Fibroblast of villous mesenchyme (primary cell): Measurements from ENCODE around the gene SSH3. TPM values are rescaled to one million over a fixed set of nuclear protein-coding genes. Genes with fewer than 3 reads are reported as not detected.

ENCODE experiments used
- DNase-seq: peaks from one replicate; pipeline ENCODE4 v3.0.0-alpha.2; 2010; ENCODE audit warnings: low read depth
- H3K4me3 ChIP-seq: 2 replicates; pipeline ENCODE4 v1.5.1; 2011; ENCODE audit warnings: low read depth, mild to moderate bottlenecking, low read length
- total RNA-seq: library from RNA; depleted of rRNA; stranded (reverse); fragments of >200 nt; gene quantifications from 2 replicates; pipeline ENCODE4 v1.2.3, GENCODE V29; 2012
- TF ChIP-seq, protein P1 (sequence below): IDR thresholded peaks from 2 replicates; pipeline ENCODE4 v1.5.1; 2012; ENCODE audit warnings: low read depth, mild to moderate bottlenecking, low read length; ENCODE audit not compliant: insufficient read depth

Gene SSH3
- total RNA-seq, 1 donor, result 21.2 TPM

DNA sequence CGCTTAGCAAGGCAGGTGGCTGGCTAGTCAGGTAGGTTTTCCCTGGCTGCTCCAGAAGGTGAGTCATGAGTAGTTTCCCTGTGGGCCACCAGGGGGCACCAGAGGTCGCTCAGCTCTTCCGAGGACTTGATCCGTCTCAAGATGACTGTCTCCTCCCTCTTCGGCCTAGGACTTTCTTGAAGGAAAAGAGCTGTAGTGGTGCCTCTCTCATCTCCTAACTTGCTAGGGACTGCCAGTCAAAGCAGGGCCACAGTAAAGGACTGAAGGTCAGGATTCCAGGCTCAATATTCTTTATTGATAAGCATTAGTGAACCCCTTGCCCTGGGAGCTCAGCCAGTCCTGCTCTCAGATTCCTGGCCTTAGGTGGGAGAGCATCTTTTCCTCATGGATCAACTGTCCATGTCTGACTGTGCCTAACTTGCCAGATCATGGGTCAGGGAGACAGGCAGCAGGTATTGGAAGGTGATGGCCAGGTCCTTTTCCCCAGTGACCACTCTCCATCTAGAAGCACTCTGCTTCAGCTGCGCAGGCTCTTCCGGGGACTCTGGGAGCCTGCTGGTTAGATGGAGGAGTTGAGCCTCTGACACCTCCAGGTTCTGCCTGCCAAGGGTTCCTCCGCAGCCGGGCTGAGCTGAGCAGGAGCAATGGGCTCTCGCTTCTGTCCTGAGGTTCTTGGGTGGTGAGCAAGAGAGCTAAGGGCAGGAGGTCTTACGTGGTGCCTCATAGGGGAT lies 48.1 kb downstream of the SSH3 start:
- TF ChIP-seq, protein P1, sequence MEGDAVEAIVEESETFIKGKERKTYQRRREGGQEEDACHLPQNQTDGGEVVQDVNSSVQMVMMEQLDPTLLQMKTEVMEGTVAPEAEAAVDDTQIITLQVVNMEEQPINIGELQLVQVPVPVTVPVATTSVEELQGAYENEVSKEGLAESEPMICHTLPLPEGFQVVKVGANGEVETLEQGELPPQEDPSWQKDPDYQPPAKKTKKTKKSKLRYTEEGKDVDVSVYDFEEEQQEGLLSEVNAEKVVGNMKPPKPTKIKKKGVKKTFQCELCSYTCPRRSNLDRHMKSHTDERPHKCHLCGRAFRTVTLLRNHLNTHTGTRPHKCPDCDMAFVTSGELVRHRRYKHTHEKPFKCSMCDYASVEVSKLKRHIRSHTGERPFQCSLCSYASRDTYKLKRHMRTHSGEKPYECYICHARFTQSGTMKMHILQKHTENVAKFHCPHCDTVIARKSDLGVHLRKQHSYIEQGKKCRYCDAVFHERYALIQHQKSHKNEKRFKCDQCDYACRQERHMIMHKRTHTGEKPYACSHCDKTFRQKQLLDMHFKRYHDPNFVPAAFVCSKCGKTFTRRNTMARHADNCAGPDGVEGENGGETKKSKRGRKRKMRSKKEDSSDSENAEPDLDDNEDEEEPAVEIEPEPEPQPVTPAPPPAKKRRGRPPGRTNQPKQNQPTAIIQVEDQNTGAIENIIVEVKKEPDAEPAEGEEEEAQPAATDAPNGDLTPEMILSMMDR, result peak; percentile 91
- peak overlapping the region; percentile 23 for H3K4me3 ChIP-seq
- peak; percentile 83 for DNase-seq

DNA sequence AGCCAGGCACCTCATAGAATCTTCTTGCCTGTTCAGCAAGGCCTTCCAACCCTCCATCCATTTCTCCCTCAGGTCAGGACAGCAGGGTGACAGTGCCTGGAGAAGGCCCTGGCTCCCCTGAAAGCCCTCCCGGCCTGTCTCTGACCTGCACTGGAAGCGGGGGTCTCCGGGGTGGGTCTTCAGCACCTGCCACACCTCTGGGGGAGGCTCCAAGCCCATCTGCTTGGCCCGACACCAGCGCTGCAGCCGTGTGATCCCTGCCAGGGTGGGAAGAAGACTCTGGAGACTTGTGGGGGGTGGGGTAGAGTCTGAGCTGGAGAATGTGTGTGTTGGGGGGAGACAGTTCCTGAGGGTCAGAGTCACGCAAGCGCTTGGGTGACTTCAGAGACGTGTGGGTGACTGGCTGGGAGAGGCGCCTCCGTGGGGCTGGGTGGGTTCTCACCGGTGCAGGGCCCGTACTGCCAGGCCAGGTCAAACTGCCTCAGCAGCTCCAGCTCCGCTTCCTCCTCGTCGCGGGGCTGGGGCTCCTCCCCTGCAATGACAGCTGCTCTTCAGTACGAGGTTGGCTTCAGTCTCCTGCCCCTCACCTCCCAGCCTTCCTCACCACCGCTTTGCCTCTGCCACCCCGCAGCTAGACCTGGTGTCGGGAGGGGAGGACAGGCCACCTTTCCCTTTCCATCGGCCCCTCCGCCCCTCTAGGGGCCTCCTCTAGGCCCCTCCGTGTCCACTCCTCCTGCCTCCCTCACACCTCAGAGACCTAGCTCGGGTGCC lies 49.4 kb downstream of the SSH3 start:
- TF ChIP-seq, protein P1, result no peak
- DNase-seq, result no peak
- H3K4me3 ChIP-seq, result peak overlapping the region; percentile 90

DNA sequence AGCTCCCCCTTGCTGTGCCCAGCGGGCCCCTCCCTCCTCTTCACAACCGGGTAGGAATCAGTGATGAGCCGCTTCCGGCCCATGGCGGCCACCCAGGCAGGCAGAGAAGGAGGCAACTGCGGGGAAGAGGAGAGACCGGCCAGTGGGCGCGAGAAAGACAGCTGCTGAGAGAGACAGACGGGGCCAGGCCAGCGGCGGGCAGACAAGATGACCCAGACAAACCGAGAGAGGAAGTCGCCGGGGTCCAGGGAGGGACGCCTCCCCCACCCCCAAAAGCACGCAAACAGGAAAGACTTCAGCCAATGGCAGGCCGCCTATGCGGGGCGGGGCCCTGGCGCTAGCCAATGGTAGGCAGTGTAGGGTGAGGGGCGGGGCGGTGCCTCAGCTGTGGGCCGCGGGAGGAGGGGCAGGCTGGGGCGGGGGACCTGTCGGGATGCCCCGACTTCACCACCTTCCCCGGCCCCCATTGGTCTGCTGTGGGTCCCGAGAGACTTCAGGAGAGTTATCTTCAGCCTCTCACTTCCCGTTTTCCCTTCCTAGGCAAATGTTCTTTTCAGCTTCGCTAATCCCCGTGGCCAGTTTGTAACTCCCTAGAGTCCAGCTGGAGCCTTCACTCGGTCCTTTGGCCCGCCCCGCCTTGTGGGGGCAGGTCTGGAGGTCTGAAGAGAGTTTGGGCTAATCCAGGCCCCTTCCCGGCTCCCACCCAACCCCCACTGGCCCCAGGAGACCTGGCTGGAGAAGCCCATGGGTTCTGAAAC lies 50.2 kb downstream of the SSH3 start, which contains the start of gene POLD4:
Gene POLD4, minus strand, starts transcription at position 230 of the 758 bp plus-strand sequence. Its CDS starts 147 bp downstream, at position 83.
- TF ChIP-seq, protein P1, result no peak
- peak within 1 kb of the TSS; percentile 90 for H3K4me3 ChIP-seq
- peak; percentile 98 for DNase-seq

DNA sequence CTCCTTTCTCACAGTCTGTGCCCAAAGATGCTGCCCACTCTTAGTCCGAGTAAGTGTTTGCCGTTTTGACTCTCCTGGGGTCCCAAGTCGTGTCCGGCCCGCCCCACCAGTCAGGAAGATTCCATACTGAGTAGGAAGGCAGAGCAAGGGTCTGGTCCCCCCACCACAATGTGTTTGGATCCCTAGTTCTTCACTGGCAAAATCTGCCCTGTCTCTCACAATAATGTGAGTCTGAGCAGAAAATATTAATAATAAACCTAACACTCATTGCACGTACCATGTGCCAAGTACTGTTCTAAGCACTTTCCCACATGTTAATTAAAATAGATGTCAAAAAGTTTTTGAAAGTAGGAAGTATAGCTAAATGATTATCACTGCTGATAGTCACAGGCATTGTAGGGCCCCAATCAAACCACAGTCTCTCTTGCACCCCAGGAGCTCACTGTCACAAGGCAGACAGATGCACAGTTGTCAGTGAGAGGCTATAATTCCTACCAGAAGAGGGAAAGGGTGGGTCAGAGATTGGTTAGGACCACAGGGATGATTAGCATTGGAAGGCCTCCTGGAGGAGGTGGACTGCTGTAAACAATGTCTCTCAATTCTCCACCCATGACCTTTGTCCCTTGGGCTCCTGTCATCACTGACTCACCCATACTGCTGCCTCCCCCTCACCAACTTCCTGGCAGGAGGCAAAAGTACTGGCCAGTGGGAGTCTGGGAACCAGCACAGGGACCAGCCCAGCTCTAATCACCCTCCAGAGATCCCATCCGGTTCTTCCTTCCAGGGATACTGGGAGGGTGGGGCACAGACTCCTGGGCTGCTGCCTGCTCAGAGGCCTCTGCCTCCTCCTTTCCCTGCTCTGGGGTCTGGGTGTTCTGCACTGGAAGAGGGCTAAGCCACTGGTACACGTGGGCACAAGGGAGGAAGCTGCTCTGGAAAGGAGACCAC lies 51.0 kb downstream of the SSH3 start:
- peak overlapping the region; percentile 90 for H3K4me3 ChIP-seq
- DNase-seq, result peak; percentile 97
- TF ChIP-seq, protein P1, result peak; percentile 38

DNA sequence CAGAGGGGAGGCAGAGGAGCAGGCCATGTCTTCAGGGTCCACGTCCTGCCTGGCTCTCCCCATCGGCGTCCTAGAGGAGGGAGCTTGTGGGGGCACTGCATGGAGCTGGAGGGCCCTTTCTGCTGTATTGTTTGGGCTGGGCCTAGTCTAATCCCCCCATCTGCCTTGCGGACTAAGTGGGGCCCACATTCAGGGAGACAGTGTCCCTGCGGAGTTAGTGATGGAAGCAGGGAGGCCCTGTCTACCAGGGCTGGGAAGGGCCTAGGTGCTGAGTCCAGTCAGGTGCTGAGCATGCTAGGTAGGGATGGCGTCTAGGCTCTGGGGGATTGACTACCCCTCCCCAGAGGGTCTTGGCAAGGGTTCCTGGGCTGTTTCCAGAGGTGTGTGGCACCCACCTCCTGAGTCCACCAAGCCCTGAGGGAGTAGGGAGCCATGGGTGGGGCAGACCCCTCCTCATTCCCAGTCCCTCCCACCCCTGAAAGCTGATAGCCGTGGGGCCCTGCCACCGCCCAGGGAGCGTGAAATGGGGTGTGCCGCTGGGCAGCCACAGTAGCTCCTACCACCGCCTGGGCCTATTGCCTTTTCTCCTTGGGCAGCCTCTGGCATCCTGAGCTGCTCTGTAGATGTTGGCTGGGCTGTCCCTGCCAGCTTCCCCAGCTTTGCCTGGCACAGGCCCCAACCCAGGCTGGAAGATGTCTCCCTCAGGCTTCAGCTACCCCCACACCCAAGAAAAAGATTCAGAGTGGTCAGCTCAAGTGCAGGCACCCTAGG lies 51.9 kb downstream of the SSH3 start:
- peak overlapping the region; percentile 1 for H3K4me3 ChIP-seq
- TF ChIP-seq, protein P1, result no peak
- DNase-seq, result no peak
